WERI-Rb-1 (cell line): ENCODE data around the gene HTR2C.
A peak's percentile ranks its signal among the peaks of the same experiment; 100 is the strongest.

Experiments
- DNase-seq: peaks from one replicate; pipeline ENCODE4 v3.0.0-alpha.2; 2020
- H3K27ac ChIP-seq: fragments of 250-450 bp; sonication (Bioruptor Pico); 2 replicates; pipeline ENCODE4 v1.5.1; 2020; ENCODE audit warnings: mild to moderate bottlenecking, moderate library complexity
- H3K27me3 ChIP-seq: fragments of 250-450 bp; sonication (Bioruptor Pico); 2 replicates; pipeline ENCODE4 v1.5.1; 2021; ENCODE audit warnings: mild to moderate bottlenecking, low read depth, moderate library complexity; ENCODE audit not compliant: insufficient read depth, severe bottlenecking
- H3K36me3 ChIP-seq: fragments of 250-450 bp; sonication (Bioruptor Pico); 2 replicates; pipeline ENCODE4 v1.5.1; 2020; ENCODE audit warnings: mild to moderate bottlenecking, moderate library complexity
- H3K4me3 ChIP-seq: 2 replicates; pipeline ENCODE4 v1.5.1; 2011; ENCODE audit warnings: low read depth, mild to moderate bottlenecking, control low read depth, low read length
- H3K9me3 ChIP-seq: fragments of 250-450 bp; sonication (Bioruptor Pico); 2 replicates; pipeline ENCODE4 v1.5.1; 2021; ENCODE audit warnings: mild to moderate bottlenecking, moderate library complexity; ENCODE audit not compliant: severe bottlenecking
- CTCF ChIP-seq: IDR thresholded peaks from 2 replicates; pipeline ENCODE4 v1.5.1; 2011; ENCODE audit warnings: low read depth, mild to moderate bottlenecking, control low read depth, inconsistent platforms, low read length

Gene HTR2C

GRCh38 chrX:114717921-114718320, 134.0 kb downstream of the HTR2C start:
- no peak overlapping the region for H3K4me3 ChIP-seq

GRCh38 chrX:114766541-114766940, 182.7 kb downstream of the HTR2C start:
- no peak for TF ChIP-seq CTCF
- H3K27me3 ChIP-seq: peaks cover 29% of the 10 kb centered on the region
- no peak overlapping the region for H3K4me3 ChIP-seq
- H3K9me3 ChIP-seq: no peaks in the 10 kb centered on the region
- no peak for DNase-seq
- no peaks in the 10 kb centered on the region for H3K36me3 ChIP-seq
- H3K27ac ChIP-seq: no peak overlapping the region

More at GRCh38 chrX:114717921-114718320, 134.0 kb downstream of the HTR2C start:
- TF ChIP-seq CTCF: peak; percentile 79
- Histone ChIP-seq H3K27me3 (peaks cover 35% of the 10 kb centered on the region), H3K36me3 (no peaks in the 10 kb centered on the region), H3K27ac (no peak overlapping the region), H3K9me3 (no peaks in the 10 kb centered on the region)
- peak; percentile 35 for DNase-seq

DNA sequence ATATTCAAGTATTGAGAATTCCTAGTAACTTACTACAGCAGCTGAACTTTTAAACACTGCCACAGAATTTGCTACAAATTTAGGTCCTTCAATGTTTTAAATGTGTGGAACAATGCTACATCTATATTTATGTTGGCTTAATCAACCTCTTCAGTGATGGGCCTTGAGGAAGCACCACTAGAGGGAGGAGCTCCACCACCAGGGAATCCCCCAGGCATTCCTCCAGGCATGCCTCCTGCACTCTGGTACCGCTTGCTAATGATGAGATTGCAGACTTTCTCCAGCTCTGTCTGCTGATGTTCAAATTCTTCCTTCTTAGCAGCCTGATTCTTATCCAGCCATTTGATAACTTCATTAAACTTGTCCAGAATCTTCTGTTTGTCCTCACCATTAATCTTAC, 190.8 kb downstream of the HTR2C start:
- Histone ChIP-seq H3K9me3 (no peaks in the 10 kb centered on the region), H3K36me3 (no peaks in the 10 kb centered on the region), H3K4me3 (no peak overlapping the region), H3K27me3 (peaks cover 56% of the 10 kb centered on the region), H3K27ac (no peak overlapping the region)
- DNase-seq: no peak
- no peak for TF ChIP-seq CTCF

DNA sequence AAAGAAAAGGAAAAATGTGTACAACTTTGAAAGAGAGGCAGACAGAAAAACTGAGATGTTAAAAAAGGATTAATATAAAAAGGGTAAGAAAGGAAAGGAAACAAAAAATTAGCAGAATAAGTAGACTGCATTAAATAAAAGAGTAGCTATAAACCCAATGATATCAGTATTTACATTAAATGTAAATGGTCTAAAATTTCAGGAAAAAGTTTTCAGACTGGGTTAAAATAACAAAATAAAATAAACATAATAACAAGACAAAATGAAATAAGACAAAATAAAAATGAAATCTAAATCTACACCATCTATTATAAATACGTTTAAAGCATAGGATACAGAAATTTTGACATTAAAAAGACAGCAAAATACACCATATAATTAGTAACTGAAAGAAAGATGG, 199.0 kb downstream of the HTR2C start:
- H3K9me3 ChIP-seq: no peaks in the 10 kb centered on the region
- DNase-seq: no peak
- H3K36me3 ChIP-seq: no peaks in the 10 kb centered on the region
- no peak overlapping the region for H3K27ac ChIP-seq
- peaks cover 53% of the 10 kb centered on the region for H3K27me3 ChIP-seq
- no peak overlapping the region for H3K4me3 ChIP-seq
- TF ChIP-seq CTCF: no peak

GRCh38 chrX:114787061-114787460, 203.2 kb downstream of the HTR2C start:
- Histone ChIP-seq H3K4me3 (no peak overlapping the region), H3K27me3 (peaks cover 53% of the 10 kb centered on the region), H3K9me3 (no peaks in the 10 kb centered on the region), H3K36me3 (no peaks in the 10 kb centered on the region), H3K27ac (no peak overlapping the region)
- no peak for TF ChIP-seq CTCF
- no peak for DNase-seq

GRCh38 chrX:114797494-114797893, 213.6 kb downstream of the HTR2C start:
- H3K27me3 ChIP-seq: peaks cover 23% of the 10 kb centered on the region
- H3K9me3 ChIP-seq: no peaks in the 10 kb centered on the region
- no peak for DNase-seq
- H3K36me3 ChIP-seq: no peaks in the 10 kb centered on the region
- no peak overlapping the region for H3K4me3 ChIP-seq
- H3K27ac ChIP-seq: no peak overlapping the region
- no peak for TF ChIP-seq CTCF
